Measurements from ENCODE around the gene GOPC. TPM values are rescaled to one million over a fixed set of nuclear protein-coding genes. Genes with fewer than 3 reads are reported as not detected.

The GOPC gene
- total and polyA plus RNA-seq, 2 experiments from 2014 or later, result 27.9 to 51.4 TPM

DNA sequence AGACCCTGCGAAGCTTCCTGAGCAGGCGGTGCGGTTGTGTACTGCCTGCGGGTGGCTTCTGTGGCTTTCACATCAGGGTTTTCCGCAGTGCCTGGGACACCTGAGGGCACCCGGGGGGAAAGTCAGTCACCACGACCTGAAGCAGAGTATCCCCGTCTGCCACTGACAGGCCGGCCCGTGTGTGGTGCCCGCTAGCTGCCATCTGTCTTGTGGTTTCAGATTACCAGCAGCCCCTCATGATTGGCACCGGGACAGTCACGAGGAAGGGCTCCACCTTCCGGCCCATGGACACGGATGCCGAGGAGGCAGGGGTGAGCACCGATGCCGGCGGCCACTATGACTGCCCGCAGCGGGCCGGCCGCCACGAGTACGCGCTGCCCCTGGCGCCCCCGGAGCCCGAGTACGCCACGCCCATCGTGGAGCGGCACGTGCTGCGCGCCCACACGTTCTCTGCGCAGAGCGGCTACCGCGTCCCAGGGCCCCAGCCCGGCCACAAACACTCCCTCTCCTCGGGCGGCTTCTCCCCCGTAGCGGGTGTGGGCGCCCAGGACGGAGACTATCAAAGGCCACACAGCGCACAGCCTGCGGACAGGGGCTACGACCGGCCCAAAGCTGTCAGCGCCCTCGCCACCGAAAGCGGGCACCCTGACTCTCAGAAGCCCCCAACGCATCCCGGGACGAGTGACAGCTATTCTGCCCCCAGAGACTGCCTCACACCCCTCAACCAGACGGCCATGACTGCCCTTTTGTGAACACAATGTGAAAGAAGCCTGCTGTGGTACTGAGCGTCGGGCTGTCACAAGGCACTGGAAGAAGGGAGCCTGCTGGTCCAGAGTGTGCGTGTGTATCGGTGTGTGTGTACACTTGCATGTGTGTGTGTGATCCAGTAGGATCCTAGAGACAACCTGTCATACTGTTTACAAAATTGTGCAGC, 54.4 kb downstream of the GOPC start:
- Histone ChIP-seq H3K27me3 (no peaks in the 10 kb centered on the region), H3K36me3 (no peaks in the 10 kb centered on the region), H3K4me3 (no peak overlapping the region), H3K9me3 (ENCODE audit: low read depth) (no peaks in the 10 kb centered on the region), H3K4me1 (ENCODE audit: low read depth) (peaks cover 16% of the 10 kb centered on the region), H3K27ac (no peak overlapping the region)
- peak in 1 of 2 donors; percentile 68 for DNase-seq (ENCODE audit: low read depth in 1 of 2, low spot score in 1 of 2)
- TF ChIP-seq, protein P1, sequence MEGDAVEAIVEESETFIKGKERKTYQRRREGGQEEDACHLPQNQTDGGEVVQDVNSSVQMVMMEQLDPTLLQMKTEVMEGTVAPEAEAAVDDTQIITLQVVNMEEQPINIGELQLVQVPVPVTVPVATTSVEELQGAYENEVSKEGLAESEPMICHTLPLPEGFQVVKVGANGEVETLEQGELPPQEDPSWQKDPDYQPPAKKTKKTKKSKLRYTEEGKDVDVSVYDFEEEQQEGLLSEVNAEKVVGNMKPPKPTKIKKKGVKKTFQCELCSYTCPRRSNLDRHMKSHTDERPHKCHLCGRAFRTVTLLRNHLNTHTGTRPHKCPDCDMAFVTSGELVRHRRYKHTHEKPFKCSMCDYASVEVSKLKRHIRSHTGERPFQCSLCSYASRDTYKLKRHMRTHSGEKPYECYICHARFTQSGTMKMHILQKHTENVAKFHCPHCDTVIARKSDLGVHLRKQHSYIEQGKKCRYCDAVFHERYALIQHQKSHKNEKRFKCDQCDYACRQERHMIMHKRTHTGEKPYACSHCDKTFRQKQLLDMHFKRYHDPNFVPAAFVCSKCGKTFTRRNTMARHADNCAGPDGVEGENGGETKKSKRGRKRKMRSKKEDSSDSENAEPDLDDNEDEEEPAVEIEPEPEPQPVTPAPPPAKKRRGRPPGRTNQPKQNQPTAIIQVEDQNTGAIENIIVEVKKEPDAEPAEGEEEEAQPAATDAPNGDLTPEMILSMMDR (IDR thresholded peaks at IDR 0.05; ENCODE audit: low read depth, low read length), result peak; percentile 14

DNA sequence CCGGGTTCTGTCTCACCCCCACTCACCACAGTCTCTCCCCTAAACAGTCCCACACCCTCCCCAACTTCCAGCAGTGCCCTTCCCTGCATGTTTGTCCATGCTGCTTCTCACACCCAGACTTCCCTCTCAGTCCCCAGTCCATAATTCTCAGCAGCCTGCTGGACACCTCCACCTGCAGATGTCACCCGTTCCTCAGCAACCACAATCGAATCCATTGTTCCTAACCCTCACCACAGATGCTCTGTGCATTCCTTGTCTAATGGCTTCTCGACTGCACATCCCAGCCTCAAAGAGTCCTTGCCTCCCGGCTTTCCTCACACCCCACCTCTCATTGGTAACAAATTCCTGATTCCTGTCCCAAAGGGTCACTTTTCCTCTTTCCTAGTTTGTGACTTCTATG, 55.6 kb downstream of the GOPC start:
- H3K36me3 ChIP-seq, result no peaks in the 10 kb centered on the region

DNA sequence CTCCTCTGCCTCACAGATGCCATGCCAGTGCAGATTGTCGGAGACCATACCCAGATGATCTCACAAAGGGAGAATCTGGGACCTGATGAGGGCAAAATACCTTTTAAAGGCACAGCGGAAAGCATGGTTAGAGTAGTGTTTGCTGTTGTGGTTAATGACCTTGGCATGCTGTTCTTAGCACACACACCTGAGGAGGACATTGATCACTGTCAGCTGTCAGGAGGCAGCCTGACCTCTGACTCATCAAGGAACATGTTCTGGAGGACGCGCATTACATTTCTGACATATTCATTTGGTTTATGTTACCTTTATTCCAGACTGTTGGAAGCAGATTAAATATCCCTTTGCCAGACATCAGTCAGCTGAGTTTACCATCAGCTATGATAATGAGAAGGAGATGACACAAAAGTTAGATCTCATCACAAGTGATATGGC, 57.1 kb downstream of the GOPC start:
- Histone ChIP-seq H3K27ac (peak overlapping the region; percentile 65), H3K27me3 (no peaks in the 10 kb centered on the region), H3K4me3 (no peak overlapping the region), H3K36me3 (no peaks in the 10 kb centered on the region), H3K4me1 (ENCODE audit: low read depth) (peaks cover 16% of the 10 kb centered on the region), H3K9me3 (ENCODE audit: low read depth) (no peaks in the 10 kb centered on the region)
- DNase-seq (ENCODE audit: low read depth in 1 of 2, low spot score in 1 of 2), result no peak
- TF ChIP-seq, protein P1 (IDR thresholded peaks at IDR 0.05; ENCODE audit: low read depth, low read length), result no peak

More for the DNA sequence above, 55.6 kb downstream of the GOPC start:
- DNase-seq (ENCODE audit: low read depth in 1 of 2, low spot score in 1 of 2), result no peak
- Histone ChIP-seq H3K4me3 (no peak overlapping the region), H3K4me1 (ENCODE audit: low read depth) (peaks cover 16% of the 10 kb centered on the region), H3K9me3 (ENCODE audit: low read depth) (no peaks in the 10 kb centered on the region), H3K27ac (no peak overlapping the region), H3K27me3 (no peaks in the 10 kb centered on the region)
- TF ChIP-seq, protein P1 (IDR thresholded peaks at IDR 0.05; ENCODE audit: low read depth, low read length), result no peak

DNA sequence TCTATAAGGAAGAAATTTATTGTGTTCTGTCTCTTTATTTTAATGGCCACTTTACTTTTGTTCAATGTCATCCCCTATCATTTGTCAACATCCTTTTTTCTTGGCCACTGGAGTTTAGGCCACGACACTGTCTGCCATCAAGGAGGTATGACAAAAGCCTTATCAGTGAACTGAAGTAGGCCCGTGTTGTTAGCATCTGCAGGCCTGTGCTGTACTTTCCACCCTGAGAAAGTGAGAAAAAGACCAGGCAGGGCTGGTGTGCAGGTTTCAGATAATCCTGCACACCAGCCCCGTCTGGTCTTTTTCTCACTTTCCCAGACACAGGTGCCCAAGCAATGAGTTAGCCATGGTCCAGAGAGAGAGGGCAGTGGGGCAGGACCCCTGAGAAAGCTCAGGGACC, 57.6 kb downstream of the GOPC start:
- Histone ChIP-seq H3K27me3 (no peaks in the 10 kb centered on the region), H3K9me3 (ENCODE audit: low read depth) (no peaks in the 10 kb centered on the region), H3K4me3 (no peak overlapping the region), H3K27ac (peak overlapping the region; percentile 65), H3K36me3 (no peaks in the 10 kb centered on the region), H3K4me1 (ENCODE audit: low read depth) (peaks cover 16% of the 10 kb centered on the region)
- TF ChIP-seq, protein P1 (IDR thresholded peaks at IDR 0.05; ENCODE audit: low read depth, low read length), result no peak
- DNase-seq (ENCODE audit: low read depth in 1 of 2, low spot score in 1 of 2), result peak in 1 of 2 donors; percentile 53

DNA sequence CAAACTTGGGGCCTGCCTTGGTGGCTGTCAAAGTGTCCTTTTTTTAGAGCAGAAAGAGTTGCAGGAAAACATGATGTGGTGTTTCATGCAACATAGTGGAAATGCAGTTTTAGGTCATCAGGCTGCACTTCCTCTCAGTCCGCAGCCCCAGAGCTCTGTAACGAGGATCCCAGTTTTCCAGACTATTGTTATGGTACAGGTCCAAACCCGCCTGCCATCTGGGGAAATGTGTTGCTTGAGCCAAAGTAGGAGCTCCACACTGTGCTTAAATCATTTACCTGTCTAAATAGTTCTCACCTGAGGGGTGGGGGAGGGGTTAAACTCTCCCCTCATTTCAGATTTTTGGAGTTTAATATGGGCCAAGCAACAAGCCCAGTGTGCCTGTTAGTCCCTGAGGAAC, 59.8 kb downstream of the GOPC start:
- Histone ChIP-seq H3K4me1 (ENCODE audit: low read depth) (peaks cover 16% of the 10 kb centered on the region), H3K27ac (no peak overlapping the region), H3K36me3 (no peaks in the 10 kb centered on the region), H3K9me3 (ENCODE audit: low read depth) (no peaks in the 10 kb centered on the region), H3K27me3 (no peaks in the 10 kb centered on the region), H3K4me3 (no peak overlapping the region)
- DNase-seq (ENCODE audit: low read depth in 1 of 2, low spot score in 1 of 2), result no peak
- TF ChIP-seq, protein P1 (IDR thresholded peaks at IDR 0.05; ENCODE audit: low read depth, low read length), result no peak

All from cardiac muscle cell (in vitro differentiated cells and primary cell).